Stimulated activated naive CD8-positive, alpha-beta T cell treated with anti-CD3 and anti-CD28 coated beads, Interleukin-15, Interleukin-2, amounts not matched to agents 100 ng/mL and 50 ng/mL, for 24 hours (primary cell): ENCODE results near the gene DLG2.
"Not testable (repeated sequence)": the region's sequence is repeated elsewhere in the genome, so short reads cannot be mapped to it uniquely, and the experiment has no call there.

Experiments used
- H3K27ac Mint-ChIP-seq: one replicate; pipeline ENCODE4 v1.8.0; 2021; ENCODE audit warnings: mild to moderate bottlenecking, mixed read lengths
- H3K27me3 Mint-ChIP-seq: one replicate; pipeline ENCODE4 v1.8.0; 2021; ENCODE audit warnings: mixed read lengths
- H3K36me3 Mint-ChIP-seq: one replicate; pipeline ENCODE4 v1.8.0; 2021; ENCODE audit warnings: low read depth, mixed read lengths
- H3K4me1 Mint-ChIP-seq: one replicate; pipeline ENCODE4 v1.8.0; 2021; ENCODE audit warnings: low read depth, mixed read lengths
- H3K4me3 Mint-ChIP-seq: one replicate; pipeline ENCODE4 v1.8.0; 2021; ENCODE audit warnings: mild to moderate bottlenecking, mixed read lengths
- H3K9me3 Mint-ChIP-seq: one replicate; pipeline ENCODE4 v1.8.0; 2021; ENCODE audit warnings: mixed read lengths

DLG2 gene

GRCh38 chr11:85165819-85166218 is 461.3 kb downstream of the DLG2 start:
- H3K36me3 Mint-ChIP-seq: no peaks in the 10 kb centered on the region
- no peak overlapping the region for H3K27ac Mint-ChIP-seq
- no peaks in the 10 kb centered on the region for H3K4me1 Mint-ChIP-seq
- no peak overlapping the region for H3K4me3 Mint-ChIP-seq
- H3K27me3 Mint-ChIP-seq: no peaks in the 10 kb centered on the region
- H3K9me3 Mint-ChIP-seq: peaks cover 7% of the 10 kb centered on the region

GRCh38 chr11:85164743-85165142 is 462.4 kb downstream of the DLG2 start:
- Mint-ChIP-seq H3K36me3 (no peaks in the 10 kb centered on the region), H3K9me3 (peaks cover under 1% of the 10 kb centered on the region), H3K4me3 (no peak overlapping the region), H3K27ac (no peak overlapping the region), H3K4me1 (no peaks in the 10 kb centered on the region), H3K27me3 (no peaks in the 10 kb centered on the region)

- Mint-ChIP-seq H3K36me3 (no peaks in the 10 kb centered on the region), H3K4me1 (no peaks in the 10 kb centered on the region), H3K4me3 (no peak overlapping the region), H3K27me3 (no peaks in the 10 kb centered on the region), H3K27ac (no peak overlapping the region), H3K9me3 (peaks cover 17% of the 10 kb centered on the region)
These were observed 472.9 kb downstream of the DLG2 start for GRCh38 chr11:85154294-85154693.

DNA sequence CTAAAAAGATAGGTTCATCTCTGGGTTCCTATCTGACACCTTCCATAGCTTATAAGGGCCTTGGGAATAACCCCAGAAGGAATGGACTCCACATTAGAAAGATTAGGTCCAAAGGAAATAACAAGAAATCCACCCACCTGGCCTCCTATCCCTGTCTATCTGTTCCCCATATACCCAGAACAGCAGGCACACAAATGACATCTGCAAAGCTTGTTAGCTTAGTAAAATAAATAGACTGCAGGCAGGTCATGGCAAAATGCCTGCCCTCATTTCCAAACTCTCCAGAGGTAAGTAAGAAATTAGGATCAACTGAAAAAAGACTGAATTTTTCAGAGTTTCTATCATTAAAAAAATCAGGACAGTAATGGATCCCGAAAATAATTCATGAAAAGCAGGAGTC is 489.5 kb downstream of the DLG2 start:
- Mint-ChIP-seq H3K27me3 (no peaks in the 10 kb centered on the region), H3K27ac (no peak overlapping the region), H3K36me3 (no peaks in the 10 kb centered on the region), H3K9me3 (peaks cover 19% of the 10 kb centered on the region), H3K4me3 (no peak overlapping the region), H3K4me1 (no peaks in the 10 kb centered on the region)

GRCh38 chr11:85133636-85134035 is 493.5 kb downstream of the DLG2 start:
- Mint-ChIP-seq H3K9me3 (peaks cover 16% of the 10 kb centered on the region), H3K36me3 (no peaks in the 10 kb centered on the region), H3K27ac (no peak overlapping the region), H3K4me3 (no peak overlapping the region), H3K27me3 (no peaks in the 10 kb centered on the region), H3K4me1 (no peaks in the 10 kb centered on the region)

GRCh38 chr11:85132851-85133585 is 494.1 kb downstream of the DLG2 start:
- H3K27ac Mint-ChIP-seq: no peak overlapping the region
- H3K4me1 Mint-ChIP-seq: no peaks in the 10 kb centered on the region
- H3K4me3 Mint-ChIP-seq: no peak overlapping the region
- no peaks in the 10 kb centered on the region for H3K27me3 Mint-ChIP-seq
- H3K9me3 Mint-ChIP-seq: peaks cover 14% of the 10 kb centered on the region
- no peaks in the 10 kb centered on the region for H3K36me3 Mint-ChIP-seq

DNA sequence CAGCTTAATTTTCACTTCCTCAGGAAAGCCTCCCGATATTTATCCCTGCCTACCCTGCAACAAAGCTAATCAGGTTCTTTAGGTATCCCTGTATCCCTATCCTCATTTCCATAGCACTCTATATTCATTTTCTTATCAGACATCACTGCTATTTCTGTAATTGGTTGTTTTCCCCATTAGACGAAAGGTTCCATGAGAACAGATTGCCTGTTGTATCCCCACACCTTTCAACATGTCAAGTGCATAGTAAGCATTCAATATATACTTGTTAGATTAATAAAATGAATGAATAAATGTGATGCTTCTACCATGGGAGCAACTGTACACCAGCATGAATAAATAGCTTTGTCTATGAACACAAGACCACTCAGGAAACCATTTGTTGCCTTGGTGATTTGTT is 499.8 kb downstream of the DLG2 start:
- Mint-ChIP-seq H3K4me1 (no peaks in the 10 kb centered on the region), H3K27ac (no peak overlapping the region), H3K36me3 (no peaks in the 10 kb centered on the region), H3K9me3 (peaks cover 17% of the 10 kb centered on the region), H3K27me3 (no peaks in the 10 kb centered on the region), H3K4me3 (no peak overlapping the region)

DNA sequence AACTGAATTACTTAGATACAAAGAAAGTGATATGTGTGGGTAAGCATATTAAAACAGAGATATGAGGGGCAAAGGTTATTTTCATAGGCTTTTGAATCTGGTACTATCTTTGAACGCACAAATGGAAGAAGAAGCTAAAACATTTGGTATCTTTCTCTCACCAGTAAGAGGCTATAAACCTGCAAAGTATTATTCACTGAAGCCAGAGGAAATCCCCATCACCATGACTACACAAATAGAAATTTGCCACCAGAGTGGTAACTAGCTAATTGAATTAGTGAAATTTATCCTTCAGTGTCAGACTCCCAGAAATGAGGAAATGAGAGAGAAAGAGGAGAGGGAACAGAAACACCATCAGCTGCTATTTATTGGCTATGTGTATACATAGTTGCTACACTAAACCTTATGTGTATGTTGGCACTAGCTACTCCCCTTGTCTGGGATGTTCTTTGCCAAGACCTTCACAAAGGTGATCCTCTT is 503.4 kb downstream of the DLG2 start:
- Mint-ChIP-seq H3K27ac (no peak overlapping the region), H3K9me3 (peaks cover 17% of the 10 kb centered on the region), H3K36me3 (no peaks in the 10 kb centered on the region), H3K4me3 (no peak overlapping the region), H3K4me1 (no peaks in the 10 kb centered on the region), H3K27me3 (no peaks in the 10 kb centered on the region)

DNA sequence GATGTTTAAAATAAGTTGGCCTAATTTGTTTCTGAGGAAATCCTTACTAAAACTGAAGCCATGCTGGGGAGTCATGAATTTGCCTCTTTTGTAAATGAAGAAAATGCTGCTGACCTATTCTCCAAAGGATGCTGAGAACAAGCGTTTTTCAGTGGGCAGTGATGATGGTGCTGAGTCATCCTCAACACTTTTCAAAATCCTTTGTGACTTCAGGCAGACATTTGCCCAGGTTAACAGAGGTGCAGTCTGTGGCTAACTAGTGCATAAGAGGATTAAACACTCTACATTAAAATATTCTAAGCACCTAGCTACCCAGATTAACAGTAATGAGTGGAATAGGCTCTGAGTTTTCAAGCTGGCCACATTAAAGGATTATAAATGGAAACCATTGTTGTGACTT is 509.0 kb downstream of the DLG2 start:
- Mint-ChIP-seq H3K27ac (no peak overlapping the region), H3K36me3 (no peaks in the 10 kb centered on the region), H3K4me1 (no peaks in the 10 kb centered on the region), H3K27me3 (no peaks in the 10 kb centered on the region), H3K9me3 (peaks cover 17% of the 10 kb centered on the region), H3K4me3 (no peak overlapping the region)

GRCh38 chr11:85115798-85116197 is 511.3 kb downstream of the DLG2 start:
- Mint-ChIP-seq H3K27ac (no peak overlapping the region), H3K4me1 (no peaks in the 10 kb centered on the region), H3K9me3 (peaks cover 10% of the 10 kb centered on the region), H3K27me3 (no peaks in the 10 kb centered on the region), H3K36me3 (no peaks in the 10 kb centered on the region), H3K4me3 (no peak overlapping the region)

DNA sequence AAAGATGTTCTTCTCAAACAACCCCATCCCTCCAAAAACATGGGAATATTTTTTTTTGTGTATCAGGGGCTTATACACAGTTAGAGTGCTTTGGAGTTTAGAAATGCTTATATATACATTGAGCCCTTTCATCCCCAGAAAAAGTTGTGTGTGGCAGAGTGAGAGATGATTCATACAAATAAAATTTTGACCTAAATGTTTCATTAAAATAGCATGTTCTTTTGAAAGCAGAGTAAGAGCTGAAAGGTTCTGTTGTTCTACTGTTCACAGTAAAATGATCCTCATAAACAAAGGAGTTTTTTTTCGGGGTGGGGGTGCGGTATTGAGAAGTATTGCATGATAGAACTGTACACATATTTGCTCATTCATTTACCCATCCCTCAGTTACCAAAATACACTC is 512.4 kb downstream of the DLG2 start:
- H3K36me3 Mint-ChIP-seq: no peaks in the 10 kb centered on the region
- H3K4me1 Mint-ChIP-seq: no peaks in the 10 kb centered on the region
- peaks cover 10% of the 10 kb centered on the region for H3K9me3 Mint-ChIP-seq
- H3K27ac Mint-ChIP-seq: no peak overlapping the region
- H3K4me3 Mint-ChIP-seq: no peak overlapping the region
- no peaks in the 10 kb centered on the region for H3K27me3 Mint-ChIP-seq

DNA sequence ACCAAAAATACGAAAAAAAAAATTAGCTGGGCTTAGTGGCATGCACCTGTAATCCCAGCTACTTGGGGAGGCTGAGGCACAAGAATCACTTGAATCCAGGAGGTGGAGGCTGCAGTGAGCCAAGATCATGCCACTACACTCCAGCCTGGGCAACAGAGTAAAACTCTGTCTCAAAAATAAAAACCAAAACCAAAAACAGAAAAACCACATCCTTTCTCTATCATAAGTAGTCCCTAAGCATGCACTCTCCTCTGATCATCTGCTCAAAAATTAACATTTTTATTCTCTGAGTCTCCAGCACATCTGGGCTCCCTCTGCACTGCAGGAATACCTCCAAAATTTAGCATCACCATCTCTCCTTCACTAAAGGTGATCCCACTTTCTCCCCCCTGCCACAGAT is 516.9 kb downstream of the DLG2 start:
- H3K36me3 Mint-ChIP-seq, H3K4me1 Mint-ChIP-seq, H3K27ac Mint-ChIP-seq, H3K4me3 Mint-ChIP-seq, H3K27me3 Mint-ChIP-seq: not testable (repeated sequence)
- peaks cover 13% of the 10 kb centered on the region for H3K9me3 Mint-ChIP-seq

DNA sequence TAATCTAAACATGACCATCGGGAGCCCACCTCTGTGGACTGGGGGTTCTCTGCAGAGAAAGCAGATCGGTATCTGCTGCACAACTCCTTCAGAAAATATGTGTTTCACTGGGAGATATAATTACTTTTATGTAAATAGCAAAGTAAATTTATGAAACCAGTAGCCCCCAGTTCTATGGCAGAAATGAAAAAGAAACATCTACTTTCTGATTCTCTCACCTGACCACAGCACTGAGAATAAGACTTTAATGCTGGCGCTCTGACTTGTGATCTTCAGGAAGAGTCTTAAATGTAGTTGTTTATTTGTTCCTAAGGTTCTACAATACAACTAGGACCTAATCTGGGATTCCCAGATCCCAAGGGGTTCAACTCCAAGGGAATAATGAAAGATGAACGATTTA is 518.0 kb downstream of the DLG2 start:
- H3K4me1 Mint-ChIP-seq: no peaks in the 10 kb centered on the region
- H3K27ac Mint-ChIP-seq: no peak overlapping the region
- peaks cover 18% of the 10 kb centered on the region for H3K9me3 Mint-ChIP-seq
- no peaks in the 10 kb centered on the region for H3K36me3 Mint-ChIP-seq
- no peaks in the 10 kb centered on the region for H3K27me3 Mint-ChIP-seq
- H3K4me3 Mint-ChIP-seq: no peak overlapping the region

DNA sequence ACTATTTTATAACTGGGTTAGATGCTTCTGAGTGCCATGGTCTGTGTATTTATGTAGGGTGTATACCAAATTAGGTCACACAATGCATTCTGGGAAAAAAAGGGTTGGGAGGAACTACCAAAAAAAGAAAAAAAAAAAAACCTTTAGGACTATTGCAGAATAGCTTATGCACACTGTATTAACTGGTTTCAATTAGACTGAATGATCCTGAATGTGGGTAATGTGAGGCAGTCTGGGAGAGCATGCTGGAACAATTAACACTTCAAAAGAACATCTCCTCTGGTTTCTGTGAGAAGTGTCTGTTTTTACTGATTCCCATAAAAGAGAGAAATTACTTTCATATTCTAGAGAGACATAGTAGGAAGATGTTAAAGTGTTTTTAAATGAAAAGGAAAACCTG is 521.3 kb downstream of the DLG2 start:
- Mint-ChIP-seq H3K4me1 (no peaks in the 10 kb centered on the region), H3K27me3 (no peaks in the 10 kb centered on the region), H3K27ac (no peak overlapping the region), H3K36me3 (no peaks in the 10 kb centered on the region), H3K9me3 (peaks cover 14% of the 10 kb centered on the region), H3K4me3 (no peak overlapping the region)

DNA sequence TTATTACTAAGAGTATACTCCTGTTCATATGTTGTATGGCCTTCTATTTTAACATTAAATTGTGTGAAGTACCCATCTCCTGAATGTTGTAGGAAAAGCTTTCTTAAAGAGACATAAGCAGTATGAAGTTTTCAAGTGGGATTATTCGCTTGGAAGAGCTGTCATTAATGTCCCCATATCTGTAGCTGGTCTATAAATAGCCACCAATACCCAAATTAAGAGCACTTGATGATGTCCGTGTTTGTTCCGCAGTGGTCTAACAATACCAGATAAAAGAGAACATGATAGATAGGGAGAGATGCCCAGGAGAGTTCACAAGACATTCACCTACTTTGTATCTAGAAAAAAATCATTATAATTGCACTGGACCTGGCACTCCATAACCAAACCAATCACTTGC is 527.6 kb downstream of the DLG2 start:
- H3K27ac Mint-ChIP-seq: no peak overlapping the region
- H3K9me3 Mint-ChIP-seq: peaks cover 19% of the 10 kb centered on the region
- no peaks in the 10 kb centered on the region for H3K4me1 Mint-ChIP-seq
- no peaks in the 10 kb centered on the region for H3K27me3 Mint-ChIP-seq
- no peak overlapping the region for H3K4me3 Mint-ChIP-seq
- no peaks in the 10 kb centered on the region for H3K36me3 Mint-ChIP-seq

DNA sequence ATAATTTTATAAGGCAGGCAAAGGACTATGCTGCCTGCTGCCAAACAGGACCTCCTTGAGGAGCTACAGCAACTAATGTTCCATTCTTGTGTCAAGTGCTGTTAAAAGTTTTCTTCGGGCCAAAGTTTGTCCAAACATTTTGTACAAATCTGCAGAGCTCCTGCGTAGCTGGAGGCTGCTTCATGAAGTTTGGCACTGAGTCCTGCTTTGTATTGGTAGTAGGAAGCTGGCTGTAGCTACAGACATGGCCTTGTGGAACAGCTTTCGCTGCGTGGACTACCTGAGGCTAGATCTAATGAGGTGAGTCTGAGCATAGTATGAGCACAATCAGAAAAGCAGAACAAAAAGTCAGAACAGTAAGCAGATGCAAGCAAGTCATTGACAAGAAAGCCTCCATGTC is 528.1 kb downstream of the DLG2 start:
- H3K36me3 Mint-ChIP-seq: no peaks in the 10 kb centered on the region
- H3K9me3 Mint-ChIP-seq: peaks cover 14% of the 10 kb centered on the region
- no peak overlapping the region for H3K4me3 Mint-ChIP-seq

More for the DNA sequence above, 528.1 kb downstream of the DLG2 start:
- H3K4me1 Mint-ChIP-seq: no peaks in the 10 kb centered on the region
- H3K27ac Mint-ChIP-seq: no peak overlapping the region
- H3K27me3 Mint-ChIP-seq: no peaks in the 10 kb centered on the region
